NCI-H748 (cell line): ENCODE results near the gene SYN1.
"Not testable (repeated sequence)": the region's sequence is repeated elsewhere in the genome, so short reads cannot be mapped to it uniquely, and the experiment has no call there.

Source experiments
- DNase-seq: peaks from one replicate; lab custom pipeline; 2025; ENCODE audit not compliant: unreplicated experiment; lab: John Stamatoyannopoulos, UW

Gene SYN1

DNA sequence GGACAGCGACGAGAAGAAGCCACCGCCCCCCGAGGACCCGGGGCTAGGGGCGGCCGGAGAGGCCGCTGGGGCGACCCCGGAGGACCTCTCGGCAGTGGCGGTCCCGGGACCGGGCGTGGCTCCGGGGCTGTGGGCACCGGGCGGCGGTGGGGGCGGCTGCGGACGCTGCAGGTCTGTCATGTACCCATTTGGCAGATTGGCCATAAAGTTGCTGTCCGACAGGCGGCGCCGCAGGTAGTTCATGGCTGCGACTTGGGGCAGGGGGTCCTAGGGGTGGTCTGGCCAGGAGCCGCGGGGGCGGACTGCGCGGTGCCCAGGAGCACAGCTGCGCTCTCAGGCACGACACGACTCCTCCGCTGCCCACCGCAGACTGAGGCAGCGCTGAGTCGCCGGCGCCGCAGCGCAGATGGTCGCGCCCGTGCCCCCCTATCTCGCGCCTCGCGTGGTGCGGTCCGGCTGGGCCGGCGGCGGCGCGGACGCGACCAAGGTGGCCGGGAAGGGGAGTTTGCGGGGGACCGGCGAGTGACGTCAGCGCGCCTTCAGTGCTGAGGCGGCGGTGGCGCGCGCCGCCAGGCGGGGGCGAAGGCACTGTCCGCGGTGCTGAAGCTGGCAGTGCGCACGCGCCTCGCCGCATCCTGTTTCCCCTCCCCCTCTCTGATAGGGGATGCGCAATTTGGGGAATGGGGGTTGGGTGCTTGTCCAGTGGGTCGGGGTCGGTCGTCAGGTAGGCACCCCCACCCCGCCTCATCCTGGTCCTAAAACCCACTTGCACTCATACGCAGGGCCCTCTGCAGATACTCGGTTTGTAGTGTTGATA lies at the start of gene SYN1:
TSS of gene SYN1 (minus strand) at position 372 of the 817 bp plus-strand sequence. CDS start at position 243, 129 bp downstream.
- peak; percentile 91 for DNase-seq

- DNase-seq = not testable (repeated sequence)
These were observed 46.1 kb upstream of the SYN1 start for GRCh38 chrX:47665797-47666196.

- DNase-seq = no peak
These were observed 45.1 kb upstream of the SYN1 start for GRCh38 chrX:47664737-47665136.

- no peak for DNase-seq
These were observed 42.5 kb upstream of the SYN1 start for GRCh38 chrX:47662144-47662657.

- no peak for DNase-seq
These were observed 41.9 kb upstream of the SYN1 start for GRCh38 chrX:47661539-47661938.

GRCh38 chrX:47659421-47659726 lies 39.7 kb upstream of the SYN1 start:
- no peak for DNase-seq

DNA sequence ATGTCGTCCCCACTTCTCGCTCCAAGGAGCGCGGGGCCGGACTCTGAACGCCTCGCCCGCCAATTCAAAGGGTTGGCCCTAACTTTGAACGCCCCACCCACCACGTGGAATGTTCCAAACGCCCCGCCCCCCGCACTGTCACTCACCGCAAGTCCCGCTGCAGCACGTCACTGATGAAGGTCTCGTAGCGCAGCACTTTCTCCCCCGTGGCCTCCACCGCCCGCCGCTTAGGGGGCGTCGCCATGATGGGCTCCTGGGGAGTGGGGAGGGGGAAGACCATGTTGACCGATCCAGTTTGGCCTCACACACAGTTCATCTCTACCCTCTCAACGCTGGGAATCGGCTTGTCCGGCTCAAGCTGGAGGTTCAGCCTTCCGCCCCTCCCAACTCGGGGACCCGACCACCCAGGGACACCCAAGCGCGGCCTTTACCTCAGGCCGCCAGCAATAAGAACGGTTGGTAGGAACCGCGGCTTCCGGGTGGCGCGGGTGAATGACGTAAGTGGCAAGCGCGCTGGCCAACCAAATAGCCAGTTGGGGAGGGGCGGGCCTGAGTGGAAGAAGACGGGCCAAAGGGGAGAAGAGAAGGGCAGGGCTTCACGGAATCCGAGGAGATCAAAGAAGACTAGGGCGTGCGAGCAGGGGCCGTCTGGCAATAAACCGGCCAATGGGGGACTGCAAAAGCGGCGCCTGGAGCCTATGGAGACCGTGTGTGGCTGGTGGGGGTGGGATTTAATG lies 39.2 kb upstream of the SYN1 start, which contains the start of gene UXT:
TSS of gene UXT (minus strand) at position 497 of the 737 bp plus-strand sequence. CDS start at position 244, 253 bp downstream.
- peak; percentile 96 for DNase-seq

DNA sequence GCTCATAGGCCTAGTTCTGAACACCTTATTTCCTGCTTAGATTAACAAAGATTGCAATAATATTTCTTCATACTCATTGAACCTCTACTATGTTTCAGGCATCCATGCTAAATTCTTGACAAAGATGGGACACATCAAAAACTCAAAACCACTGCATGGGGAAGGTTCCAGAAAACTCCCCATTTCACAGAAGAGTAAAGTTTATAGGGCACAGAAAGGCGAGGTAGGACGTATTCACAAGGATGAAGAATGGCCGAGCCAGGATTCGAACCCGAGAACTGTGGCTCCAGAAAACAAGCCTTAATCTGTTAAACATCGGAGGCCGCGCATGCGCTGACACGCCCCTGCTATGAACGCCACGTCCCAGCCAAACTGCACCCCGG lies 38.6 kb upstream of the SYN1 start:
- no peak for DNase-seq

DNA sequence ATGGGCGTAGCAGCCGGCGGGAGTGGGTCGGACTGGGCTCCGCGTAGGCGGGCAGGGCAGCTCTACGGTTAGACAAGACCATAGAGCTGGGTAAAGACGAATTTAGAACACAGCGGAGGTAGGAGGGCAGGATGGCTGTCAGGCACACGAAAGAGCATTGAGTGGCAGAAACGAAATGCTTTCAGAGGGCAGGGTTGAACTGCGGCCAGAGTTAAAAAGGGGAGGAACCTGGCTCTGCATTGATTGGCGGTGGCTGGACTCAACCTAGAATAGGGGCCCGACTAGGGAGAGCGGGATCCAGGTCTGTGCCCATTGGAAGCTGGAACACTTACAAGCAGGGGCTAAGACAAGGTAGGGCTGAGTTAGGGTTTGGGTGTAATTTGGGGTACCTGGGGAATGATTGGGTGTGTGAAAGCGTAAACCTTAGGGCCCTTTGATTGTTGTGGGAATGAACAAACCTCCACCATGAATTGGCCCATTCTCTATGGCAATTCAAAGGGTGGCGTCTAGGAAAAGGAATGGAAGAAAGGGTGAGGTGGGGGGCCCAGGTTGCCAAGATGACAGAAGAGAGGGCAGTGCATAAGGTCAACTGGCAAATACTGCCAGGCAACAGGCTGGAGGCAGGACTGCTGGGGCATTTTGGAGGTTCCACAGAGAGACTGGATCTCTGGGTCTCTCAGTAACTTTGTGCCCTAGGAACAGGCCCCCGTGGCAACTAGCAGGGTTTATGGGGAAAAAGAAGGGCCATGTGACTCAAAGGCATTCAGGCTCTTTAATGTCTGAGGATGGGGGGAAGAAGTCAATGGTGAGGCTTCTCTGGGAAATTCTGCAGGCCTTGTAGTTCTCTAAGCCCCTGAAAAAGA lies 31.6 kb upstream of the SYN1 start:
- no peak for DNase-seq

GRCh38 chrX:47650164-47651042 lies 30.7 kb upstream of the SYN1 start, which contains the start of gene ELK1:
ELK1 (minus strand) TSS chrX:47650563; CDS start chrX:47641441, 9,122 bp downstream.
- peak; percentile 99 for DNase-seq

- peak; percentile 40 for DNase-seq
These were observed 30.1 kb upstream of the SYN1 start for GRCh38 chrX:47649781-47650163.

- peak; percentile 7 for DNase-seq
These were observed 29.6 kb upstream of the SYN1 start for GRCh38 chrX:47649271-47649670.

- no peak for DNase-seq
These were observed 28.7 kb upstream of the SYN1 start for GRCh38 chrX:47648376-47648775.

GRCh38 chrX:47646636-47647035 lies 27.0 kb upstream of the SYN1 start:
- no peak for DNase-seq

GRCh38 chrX:47645530-47645929 lies 25.9 kb upstream of the SYN1 start:
- DNase-seq = no peak

DNA sequence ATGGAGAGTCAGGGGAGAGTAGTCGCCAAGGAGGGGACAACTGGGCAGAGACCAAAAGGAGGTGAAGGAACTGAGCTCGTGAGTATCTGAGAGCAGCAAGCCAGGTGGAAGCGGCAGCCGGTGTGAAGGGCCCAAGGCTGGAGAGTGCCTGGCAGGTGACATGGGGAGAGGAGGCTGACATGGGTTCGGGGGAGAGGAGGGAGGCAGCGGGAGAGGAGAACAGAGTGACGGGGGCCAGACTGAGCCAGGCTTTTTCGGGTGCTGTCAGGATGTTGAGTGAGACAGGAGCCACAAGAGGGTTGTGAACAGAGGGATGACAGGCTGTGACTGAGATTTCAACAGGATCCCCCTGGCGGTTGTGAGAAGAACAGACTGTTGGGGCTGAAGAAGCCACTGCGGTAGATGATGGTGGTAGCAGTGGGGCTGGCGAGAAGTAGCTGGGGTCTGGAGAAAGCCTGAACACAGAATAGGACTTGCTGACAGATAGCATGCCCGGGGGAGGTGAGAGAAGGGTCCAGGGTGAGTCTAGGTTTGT lies 25.0 kb upstream of the SYN1 start:
- no peak for DNase-seq

- no peak for DNase-seq
These were observed 24.3 kb upstream of the SYN1 start for GRCh38 chrX:47643926-47644325.

GRCh38 chrX:47638816-47639215 lies 19.2 kb upstream of the SYN1 start:
- no peak for DNase-seq

DNA sequence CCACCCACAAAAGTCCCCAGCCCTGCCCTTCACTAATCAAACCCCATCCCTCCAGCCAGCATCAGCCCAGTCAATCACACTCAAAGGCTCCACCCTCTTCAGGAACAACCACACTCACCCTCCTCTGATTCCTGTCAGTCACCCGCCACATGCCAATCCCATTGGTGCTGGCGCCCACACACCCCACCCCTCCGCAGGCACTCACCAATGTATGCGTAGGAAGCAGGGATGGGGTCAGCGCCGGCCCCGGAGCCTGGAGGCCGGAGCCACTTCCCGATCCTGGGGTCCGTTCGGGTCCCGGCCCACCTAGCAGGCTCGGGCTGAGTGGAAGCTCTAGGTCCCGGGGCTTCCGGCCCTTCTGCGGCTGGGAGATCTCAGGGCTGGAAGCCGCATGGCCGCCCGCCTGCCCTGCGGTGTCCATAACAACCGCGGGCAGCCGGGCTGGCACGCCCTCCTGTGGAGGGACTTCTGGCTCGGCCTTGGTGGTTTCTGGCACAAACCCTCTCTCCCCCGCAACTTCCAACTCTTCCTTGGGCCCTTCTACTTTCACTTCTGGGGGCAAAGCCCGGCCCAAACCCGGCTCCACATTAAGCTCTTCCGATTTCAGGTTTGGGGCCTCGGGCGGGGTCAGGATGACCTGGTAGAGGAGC lies 18.0 kb upstream of the SYN1 start:
- no peak for DNase-seq
